Measurements from ENCODE around the gene SMIM35.

SMIM35 gene

DNA sequence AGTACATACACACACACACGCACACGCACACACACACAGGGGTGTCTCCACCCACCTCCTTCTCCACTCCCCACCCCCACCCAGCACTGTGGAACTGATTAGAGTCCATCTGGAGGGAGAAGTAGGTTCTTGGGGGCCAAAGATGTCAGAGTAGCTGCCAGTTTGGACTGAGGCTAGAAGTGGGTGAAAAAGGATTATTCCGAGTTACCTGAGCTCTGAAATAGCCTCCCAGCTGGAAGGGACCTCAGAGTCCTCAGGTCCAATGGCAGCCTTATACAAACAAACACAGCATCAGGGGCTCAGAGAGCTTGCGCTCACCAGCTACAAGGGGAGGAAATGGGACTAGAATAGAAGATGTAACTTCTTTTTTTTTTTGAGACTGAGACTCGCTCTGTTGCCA is 79.7 kb downstream of the SMIM35 start:
- in situ Hi-C loops (cut with MboI; ENCODE audit: low sequenced_read_pairs) = no loop called here

DNA sequence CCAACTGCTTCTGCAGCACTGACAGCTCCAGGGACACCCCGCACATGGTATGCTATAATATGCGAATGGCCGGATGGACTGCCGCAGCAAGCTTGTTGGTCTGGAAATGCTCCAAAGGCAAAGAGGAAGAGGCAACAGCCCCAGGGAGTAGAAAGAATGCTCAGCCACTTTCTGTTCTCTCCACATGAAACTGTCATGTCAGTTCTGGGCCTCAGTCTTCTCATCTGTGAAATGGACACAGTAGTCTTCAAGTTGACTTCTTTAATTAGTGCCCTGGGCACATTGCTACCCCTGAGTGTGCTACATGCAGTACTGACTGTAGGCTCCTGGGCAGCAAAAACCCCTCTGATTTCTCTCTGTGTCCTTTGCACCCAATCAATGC is 80.6 kb downstream of the SMIM35 start:
- in situ Hi-C loops (cut with MboI; ENCODE audit: low sequenced_read_pairs) = no loop called here

DNA sequence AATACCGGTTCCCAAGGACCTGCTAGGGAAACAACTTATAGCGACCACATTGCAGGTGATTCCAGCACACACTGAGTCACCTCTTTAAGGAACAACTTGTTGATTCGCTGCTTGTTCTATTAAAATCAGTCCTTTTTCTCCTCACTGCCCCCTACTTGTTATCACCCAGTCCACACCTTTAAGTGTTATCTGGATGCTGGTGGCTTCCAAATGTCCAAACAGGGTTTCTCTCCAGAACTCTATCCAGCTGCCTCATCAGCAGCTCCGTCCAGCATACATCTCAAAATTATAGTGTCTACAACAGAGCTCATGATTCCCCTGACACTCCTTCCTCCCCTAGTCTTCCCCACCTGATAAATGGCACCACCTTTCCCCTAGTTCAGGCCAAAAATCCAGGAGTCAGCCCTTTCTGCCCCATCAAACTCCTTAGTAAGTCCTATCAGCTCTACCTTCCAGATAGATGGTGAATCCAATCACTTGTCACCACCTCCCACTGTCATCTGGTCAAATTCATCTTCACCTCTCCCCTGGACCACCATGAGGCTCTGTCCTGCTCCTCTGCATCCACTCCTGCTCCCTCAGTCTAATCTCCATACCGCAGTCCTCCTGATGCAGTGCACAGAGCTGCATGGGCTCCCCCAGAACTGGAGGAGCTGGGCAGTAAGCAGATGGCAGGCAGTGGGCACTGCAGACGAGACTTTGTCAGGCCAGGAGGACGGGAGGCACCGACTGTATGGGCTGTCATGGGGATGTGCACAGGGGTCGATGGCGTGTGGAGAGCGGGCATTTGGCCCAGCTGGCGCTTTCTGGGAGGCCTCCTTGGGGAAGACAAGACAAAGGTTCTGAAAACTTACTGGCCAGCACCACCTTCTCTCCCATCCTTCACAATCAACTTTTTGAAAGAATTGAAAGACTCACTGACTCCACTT is 81.3 kb downstream of the SMIM35 start:
- in situ Hi-C loops (cut with MboI; ENCODE audit: low sequenced_read_pairs) = no loop called here

GRCh38 chr11:118004543-118005223 is 82.1 kb downstream of the SMIM35 start:
- in situ Hi-C loops (cut with MboI; ENCODE audit: low sequenced_read_pairs) = no loop called here

DNA sequence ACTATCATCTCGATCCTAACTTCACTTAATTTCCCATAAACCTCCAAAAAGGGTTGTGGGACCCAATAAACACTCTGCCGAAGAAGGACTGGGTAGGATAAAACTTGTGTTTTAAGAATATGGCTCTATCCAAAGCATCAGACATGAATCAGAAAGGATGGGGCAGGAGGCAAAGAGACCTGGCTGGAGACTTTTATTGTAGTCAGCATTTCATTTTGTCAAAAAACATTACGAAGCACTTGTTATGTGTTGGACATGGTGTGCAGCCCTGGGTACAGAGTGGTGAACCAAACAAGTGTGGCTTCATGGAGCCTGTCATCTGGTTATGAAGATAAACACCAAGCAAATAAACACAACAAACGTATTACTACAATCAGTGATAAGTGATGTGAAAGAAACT is 83.3 kb downstream of the SMIM35 start:
- in situ Hi-C loops (cut with MboI; ENCODE audit: low sequenced_read_pairs) = no loop called here

GRCh38 chr11:118002541-118003423 is 84.0 kb downstream of the SMIM35 start:
- in situ Hi-C loops (cut with MboI; ENCODE audit: low sequenced_read_pairs) = no loop called here

DNA sequence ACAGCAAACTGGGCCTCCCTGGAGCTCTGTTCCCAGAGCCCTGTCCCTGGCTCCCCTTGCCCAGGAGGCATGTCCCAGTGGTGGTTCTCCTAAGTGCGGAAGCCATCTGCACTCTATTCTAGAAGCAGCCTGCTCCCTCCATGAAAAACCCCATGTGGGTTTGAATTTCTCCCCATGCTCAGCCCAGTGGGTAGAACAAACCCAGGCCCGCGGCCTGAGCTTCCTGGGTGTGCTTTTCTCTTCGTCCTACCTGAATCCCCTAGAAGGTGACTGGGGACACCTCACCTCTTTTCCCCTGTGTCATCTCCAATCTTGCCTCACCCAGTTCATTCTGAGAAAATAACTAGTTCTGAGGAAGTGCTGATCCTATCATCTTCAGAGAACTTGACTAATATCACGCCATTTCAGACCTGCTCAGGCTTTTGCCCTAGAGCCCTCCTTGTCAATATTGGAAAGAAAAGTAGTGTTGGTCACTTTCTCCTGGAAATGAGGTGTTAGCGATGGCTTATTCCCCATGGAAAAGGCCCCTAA is 84.7 kb downstream of the SMIM35 start:
- in situ Hi-C loops (cut with MboI; ENCODE audit: low sequenced_read_pairs) = no loop called here

GRCh38 chr11:118001494-118001971 is 85.2 kb downstream of the SMIM35 start:
- in situ Hi-C loops (cut with MboI; ENCODE audit: low sequenced_read_pairs) = no loop called here

DNA sequence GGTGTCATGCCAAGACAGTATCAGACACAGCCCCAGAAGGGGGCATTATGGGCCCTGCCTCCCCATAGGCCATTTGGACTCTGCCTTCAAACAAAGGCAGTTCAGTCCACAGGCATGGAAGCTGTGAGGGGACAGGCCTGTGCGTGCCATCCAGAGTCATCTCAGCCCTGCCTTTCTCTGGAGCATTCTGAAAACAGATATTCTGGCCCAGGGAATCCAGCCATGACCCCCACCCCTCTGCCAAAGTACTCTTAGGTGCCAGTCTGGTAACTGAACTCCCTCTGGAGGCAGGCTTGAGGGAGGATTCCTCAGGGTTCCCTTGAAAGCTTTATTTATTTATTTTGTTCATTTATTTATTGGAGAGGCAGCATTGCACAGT is 85.9 kb downstream of the SMIM35 start:
- in situ Hi-C loops (cut with MboI; ENCODE audit: low sequenced_read_pairs) = no loop called here

DNA sequence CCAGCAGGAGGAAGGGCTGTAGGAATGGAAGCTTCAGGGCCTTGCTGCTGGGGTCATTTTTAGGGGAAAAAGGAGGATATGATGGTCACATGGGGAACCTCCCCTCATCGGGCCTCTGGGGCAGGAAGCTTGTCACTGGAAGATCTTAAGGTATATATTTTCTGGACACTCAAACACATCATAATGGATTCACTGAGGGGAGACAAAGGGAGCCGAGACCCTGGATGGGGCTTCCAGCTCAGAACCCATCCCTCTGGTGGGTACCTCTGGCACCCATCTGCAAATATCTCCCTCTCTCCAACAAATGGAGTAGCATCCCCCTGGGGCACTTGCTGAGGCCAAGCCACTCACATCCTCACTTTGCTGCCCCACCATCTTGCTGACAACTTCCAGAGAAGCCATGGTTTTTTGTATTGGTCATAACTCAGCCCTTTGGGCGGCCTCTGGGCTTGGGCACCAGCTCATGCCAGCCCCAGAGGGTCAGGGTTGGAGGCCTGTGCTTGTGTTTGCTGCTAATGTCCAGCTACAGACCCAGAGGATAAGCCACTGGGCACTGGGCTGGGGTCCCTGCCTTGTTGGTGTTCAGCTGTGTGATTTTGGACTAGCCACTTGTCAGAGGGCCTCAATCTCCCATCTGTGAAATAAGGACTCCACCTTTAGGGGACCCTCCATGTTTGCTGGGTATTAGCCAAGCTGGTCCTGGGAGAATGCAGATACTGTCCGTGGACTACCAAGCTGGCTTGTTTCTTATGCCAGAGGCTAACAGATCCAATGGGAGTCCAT is 86.5 kb downstream of the SMIM35 start:
- in situ Hi-C loops (cut with MboI; ENCODE audit: low sequenced_read_pairs) = no loop called here

DNA sequence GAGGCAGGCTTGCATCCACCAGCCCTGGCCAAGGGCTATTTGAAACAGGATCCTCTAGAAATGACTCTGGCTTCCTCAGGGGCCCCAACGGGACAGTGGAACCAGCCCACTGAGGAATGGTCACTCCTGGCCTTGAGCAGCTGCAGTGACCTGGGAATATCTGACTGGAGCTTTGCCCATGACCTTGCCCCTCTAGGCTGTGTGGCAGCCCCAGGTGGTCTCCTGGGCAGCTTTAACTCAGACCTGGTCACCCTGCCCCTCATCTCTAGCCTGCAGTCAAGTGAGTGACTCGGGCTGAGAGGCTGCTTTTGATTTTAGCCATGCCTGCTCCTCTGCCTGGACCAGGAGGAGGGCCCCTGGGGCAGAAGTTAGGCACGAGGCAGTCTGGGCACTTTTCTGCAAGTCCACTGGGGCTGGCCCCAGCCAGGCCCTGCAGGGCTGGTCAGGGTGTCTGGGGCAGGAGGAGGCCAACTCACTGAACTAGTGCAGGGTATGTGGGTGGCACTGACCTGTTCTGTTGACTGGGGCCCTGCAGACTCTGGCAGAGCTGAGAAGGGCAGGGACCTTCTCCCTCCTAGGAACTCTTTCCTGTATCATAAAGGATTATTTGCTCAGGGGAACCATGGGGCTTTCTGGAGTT is 87.3 kb downstream of the SMIM35 start:
- in situ Hi-C loops (cut with MboI; ENCODE audit: low sequenced_read_pairs) = no loop called here

DNA sequence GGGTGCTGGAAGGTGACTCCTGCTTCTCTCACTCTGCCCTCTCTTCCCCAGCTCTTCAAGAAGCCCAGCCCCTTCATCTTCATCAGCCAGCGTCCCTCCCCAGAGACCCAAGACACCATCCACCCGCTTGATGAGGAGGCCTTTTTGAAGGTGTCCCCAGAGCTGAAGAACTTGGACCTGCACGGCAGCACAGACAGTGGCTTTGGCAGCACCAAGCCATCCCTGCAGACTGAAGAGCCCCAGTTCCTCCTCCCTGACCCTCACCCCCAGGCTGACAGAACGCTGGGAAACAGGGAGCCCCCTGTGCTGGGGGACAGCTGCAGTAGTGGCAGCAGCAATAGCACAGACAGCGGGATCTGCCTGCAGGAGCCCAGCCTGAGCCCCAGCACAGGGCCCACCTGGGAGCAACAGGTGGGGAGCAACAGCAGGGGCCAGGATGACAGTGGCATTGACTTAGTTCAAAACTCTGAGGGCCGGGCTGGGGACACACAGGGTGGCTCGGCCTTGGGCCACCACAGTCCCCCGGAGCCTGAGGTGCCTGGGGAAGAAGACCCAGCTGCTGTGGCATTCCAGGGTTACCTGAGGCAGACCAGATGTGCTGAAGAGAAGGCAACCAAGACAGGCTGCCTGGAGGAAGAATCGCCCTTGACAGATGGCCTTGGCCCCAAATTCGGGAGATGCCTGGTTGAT is 88.0 kb downstream of the SMIM35 start:
- in situ Hi-C loops (cut with MboI; ENCODE audit: low sequenced_read_pairs) = no loop called here

DNA sequence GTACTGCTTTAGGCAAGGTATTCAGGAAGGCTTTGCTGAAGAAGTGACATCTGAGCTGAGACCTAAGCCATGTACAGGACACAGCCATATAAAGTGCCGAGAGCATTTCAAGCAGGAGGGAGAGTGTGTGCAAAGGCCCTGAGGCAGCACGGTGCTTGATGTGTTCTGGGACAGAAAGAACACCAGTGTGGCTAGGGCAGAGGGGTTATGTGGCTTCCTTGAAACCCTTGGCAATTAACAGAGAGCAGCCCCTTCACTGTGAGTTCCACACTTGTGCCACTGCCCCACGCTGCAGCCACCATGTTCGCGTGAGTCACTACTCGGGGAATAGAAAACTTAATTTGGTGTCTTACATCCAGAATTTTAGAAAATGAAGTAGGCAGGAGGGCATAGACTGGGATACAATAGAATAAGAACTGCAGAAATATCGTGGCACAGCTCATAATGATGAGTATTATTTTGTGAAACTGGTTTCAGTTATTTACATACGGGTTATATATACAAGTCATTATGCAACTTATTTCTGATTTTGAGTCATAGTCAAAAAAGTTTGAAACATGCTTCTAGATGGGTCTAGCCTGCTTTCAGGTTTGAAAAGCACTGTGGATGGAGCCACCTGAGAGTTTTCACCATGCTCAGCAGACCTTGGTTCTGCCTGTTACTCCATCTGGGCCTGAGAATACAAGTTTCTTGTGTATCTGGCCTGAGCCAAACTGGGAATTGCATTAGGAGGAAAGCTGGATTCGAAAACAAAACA is 88.8 kb downstream of the SMIM35 start:
- in situ Hi-C loops (cut with MboI; ENCODE audit: low sequenced_read_pairs) = no loop called here

DNA sequence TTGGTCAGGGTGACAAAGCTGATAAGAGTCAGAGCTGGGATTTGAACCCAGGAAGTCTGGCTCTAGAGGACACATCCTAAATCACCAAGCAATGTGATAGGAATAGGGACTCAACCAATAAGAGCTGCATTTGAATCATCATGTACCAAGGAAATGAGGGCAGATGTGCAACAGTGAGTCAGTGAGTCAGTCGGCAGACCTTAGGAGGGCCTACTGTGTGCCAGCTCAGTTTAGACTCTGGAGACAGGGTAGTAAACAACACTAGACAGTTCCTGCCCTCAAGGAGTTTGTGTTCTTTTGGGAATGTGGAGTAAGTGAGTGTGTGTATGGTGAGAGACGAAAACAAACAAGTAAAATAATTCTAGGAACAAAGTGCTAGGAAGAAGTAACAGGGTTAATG is 89.4 kb downstream of the SMIM35 start:
- in situ Hi-C loops (cut with MboI; ENCODE audit: low sequenced_read_pairs) = no loop called here

DNA sequence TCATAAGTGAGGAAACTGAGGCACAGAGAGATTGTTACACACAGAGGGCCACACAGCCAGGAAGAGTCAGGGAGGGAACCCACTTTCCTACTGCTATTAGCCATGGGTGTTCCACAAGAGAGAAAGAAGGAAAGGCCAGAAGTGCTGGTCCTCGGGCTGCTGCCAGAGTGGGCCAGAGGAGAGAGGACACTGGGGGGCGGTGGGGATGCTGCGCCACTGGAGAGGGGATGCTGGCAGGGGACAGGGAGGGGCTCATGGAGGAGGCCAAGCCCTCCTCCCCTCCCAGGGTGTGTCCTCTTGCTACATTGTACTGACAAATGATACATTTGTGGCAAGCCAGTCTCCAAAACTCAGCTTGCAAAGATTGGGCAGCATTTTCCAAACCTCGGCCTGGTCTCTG is 90.7 kb downstream of the SMIM35 start:
- in situ Hi-C loops (cut with MboI; ENCODE audit: low sequenced_read_pairs) = no loop called here

GRCh38 chr11:117995472-117995871 is 91.3 kb downstream of the SMIM35 start:
- in situ Hi-C loops (cut with MboI; ENCODE audit: low sequenced_read_pairs) = no loop called here

GRCh38 chr11:117993988-117994745 is 92.6 kb downstream of the SMIM35 start:
- in situ Hi-C loops (cut with MboI; ENCODE audit: low sequenced_read_pairs) = no loop called here

DNA sequence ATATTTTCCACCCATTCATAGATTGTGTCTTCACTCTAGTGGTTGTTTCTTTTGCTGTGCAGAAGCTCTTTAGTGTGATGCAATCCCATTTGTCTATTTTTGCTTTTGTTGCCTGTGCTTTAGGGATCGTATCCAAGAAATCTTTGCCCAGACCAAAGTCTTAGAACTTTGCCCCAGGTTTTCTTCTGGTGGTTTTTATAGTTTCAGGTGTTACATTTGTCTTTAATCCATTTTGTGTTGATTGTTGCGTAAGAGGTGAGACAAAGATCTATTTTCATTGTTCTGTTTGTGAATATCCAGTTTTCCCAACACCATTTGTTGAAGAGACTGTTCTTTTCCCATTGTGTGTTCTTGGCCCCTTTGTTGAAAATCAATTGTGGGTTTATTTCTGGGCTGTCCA is 94.1 kb downstream of the SMIM35 start:
- in situ Hi-C loops (cut with MboI; ENCODE audit: low sequenced_read_pairs) = no loop called here

Data from HL-60/S4 (cell line).